HuH-7 (cell line): Measurements from ENCODE around the gene CDK9.
"Not testable (repeated sequence)": the region's sequence is repeated elsewhere in the genome, so short reads cannot be mapped to it uniquely, and the experiment has no call there.

Experiments used
- DNase-seq: peaks from one replicate; pipeline ENCODE4 v3.0.0; 2011; ENCODE audit warnings: low spot score

Gene CDK9

GRCh38 chr9:127785933-127786772 lies at the start of gene CDK9:
Gene CDK9, plus strand, starts transcription at chr9:127786034. Its CDS starts 115 bp downstream, at chr9:127786149.
- DNase-seq, result peak; percentile 90

- DNase-seq, result no peak
Measured at GRCh38 chr9:127738666-127739065, 47.2 kb upstream of the CDK9 start.

GRCh38 chr9:127739614-127740330 lies 46.1 kb upstream of the CDK9 start:
- DNase-seq, result no peak

- DNase-seq, result peak; percentile 96
Measured at GRCh38 chr9:127741831-127742434, 43.9 kb upstream of the CDK9 start.

GRCh38 chr9:127742435-127743088 lies 43.3 kb upstream of the CDK9 start:
- DNase-seq, result peak; percentile 97

- no peak for DNase-seq
Measured at GRCh38 chr9:127744398-127745110, 41.3 kb upstream of the CDK9 start.

- peak; percentile 48 for DNase-seq
Measured at GRCh38 chr9:127746959-127747569, 38.8 kb upstream of the CDK9 start.

- DNase-seq, result no peak
Measured at GRCh38 chr9:127749090-127749787, 36.6 kb upstream of the CDK9 start.

GRCh38 chr9:127751269-127752054 lies 34.4 kb upstream of the CDK9 start:
- DNase-seq, result peak; percentile 75

- no peak for DNase-seq
Measured at GRCh38 chr9:127753148-127753547, 32.7 kb upstream of the CDK9 start.

GRCh38 chr9:127753622-127754021 lies 32.2 kb upstream of the CDK9 start:
- no peak for DNase-seq

- DNase-seq, result no peak
Measured at GRCh38 chr9:127754099-127755060, 31.5 kb upstream of the CDK9 start.

- DNase-seq, result no peak
Measured at GRCh38 chr9:127755061-127756060, 30.5 kb upstream of the CDK9 start.

- DNase-seq, result no peak
Measured at GRCh38 chr9:127756233-127756632, 29.6 kb upstream of the CDK9 start.

- not testable (repeated sequence) for DNase-seq
Measured at GRCh38 chr9:127756776-127757175, 29.1 kb upstream of the CDK9 start.

- no peak for DNase-seq
Measured at GRCh38 chr9:127758843-127759242, 27.0 kb upstream of the CDK9 start.

GRCh38 chr9:127761061-127761460 lies 24.8 kb upstream of the CDK9 start:
- DNase-seq, result no peak
